ENCODE data around the gene PPP3R1.

PPP3R1 gene

DNA sequence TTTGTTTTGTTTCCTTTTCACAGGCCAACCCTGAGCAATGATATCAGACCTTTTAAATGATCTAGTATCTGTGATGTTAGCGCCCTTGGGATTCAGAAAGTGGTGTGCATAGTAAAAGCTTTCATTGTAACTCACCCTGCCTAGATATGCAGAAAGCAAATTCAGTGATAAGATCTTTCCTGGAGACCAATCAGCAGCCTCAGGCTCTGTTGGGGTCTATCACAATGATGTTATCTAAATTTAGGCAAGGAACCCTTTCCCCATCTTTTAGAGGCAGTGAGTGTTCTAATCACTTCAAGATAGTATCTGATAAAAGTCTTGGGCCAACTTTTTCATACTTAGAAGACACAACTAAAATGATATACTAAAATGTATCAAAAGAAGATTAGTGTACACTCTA, 118.2 kb downstream of the PPP3R1 start:
- Histone ChIP-seq H3K18ac (ENCODE audit: low read depth in 1 of 2, low read length in 2 of 2) (no peak overlapping the region), H3K27me3 (ENCODE audit: control insufficient read depth in 1 of 2, insufficient read depth in 1 of 2, low read length in 2 of 2) (no peaks in the 10 kb centered on the region), H3K4me3 (ENCODE audit: insufficient read depth in 1 of 2, low read depth in 1 of 2, low read length in 2 of 2) (no peak overlapping the region), H3K9ac (ENCODE audit: low read length) (no peak overlapping the region), H3K23ac (ENCODE audit: low read length in 2 of 2) (no peak overlapping the region), H2BK5ac (ENCODE audit: low read depth, low read length, poor library complexity, severe bottlenecking) (no peak overlapping the region), H3K4me2 (ENCODE audit: low read length, poor library complexity, severe bottlenecking) (no peak overlapping the region), H4K91ac (ENCODE audit: low read length) (no peak overlapping the region), H3K4ac (ENCODE audit: low read depth in 1 of 2, low read length in 2 of 2) (no peak overlapping the region), H3K27ac (ENCODE audit: low read length, poor library complexity, severe bottlenecking) (no peak overlapping the region), H3K4me1 (ENCODE audit: control insufficient read depth, insufficient read depth, low read depth, low read length) (no peaks in the 10 kb centered on the region), H2BK120ac (ENCODE audit: low read depth, low read length) (no peak overlapping the region), H3K36me3 (ENCODE audit: control insufficient read depth in 1 of 2, insufficient read depth in 2 of 2, low read depth in 1 of 2, low read length in 2 of 2) (peaks cover 11 to 57% of the 10 kb centered on the region in 2 experiments), H3K9me3 (ENCODE audit: control insufficient read depth, low read length) (no peaks in the 10 kb centered on the region), H2BK15ac (ENCODE audit: low read depth, poor library complexity, severe bottlenecking) (no peak overlapping the region), H4K8ac (ENCODE audit: low read length) (no peak overlapping the region), H3K14ac (ENCODE audit: low read length in 2 of 2) (no peak overlapping the region), H2BK12ac (ENCODE audit: low read length in 2 of 2) (no peak overlapping the region), H3K79me1 (replicated peaks; ENCODE audit: low read length, poor library complexity, severe bottlenecking) (peaks cover 3% of the 10 kb centered on the region), H2AK5ac (ENCODE audit: low read length, severe bottlenecking) (no peak overlapping the region), H2AFZ (ENCODE audit: low read depth, low read length) (no peak overlapping the region)
- no peak for DNase-seq
- no CpG with 5 or more reads among the region's 1 CpG for WGBS
